HCT116 (cell line): Measurements from ENCODE around the gene WAPL. TPM values are rescaled to one million over a fixed set of nuclear protein-coding genes. Genes with fewer than 3 reads are reported as not detected.

ENCODE experiments used
- CBX3 ChIP-seq: IDR thresholded peaks from 2 replicates; pipeline ENCODE4 v1.6.1; 2012; ENCODE audit warnings: low read depth
- CEBPB ChIP-seq: IDR thresholded peaks from 2 replicates; pipeline ENCODE4 v1.6.1; 2012; ENCODE audit warnings: low read depth
- CTCF ChIP-seq, 3 experiments: fragments of 200-600 bp in 1 of 3; sonication (generic) in 1 of 3; IDR thresholded peaks in 2 of 3; conservative IDR thresholded peaks in 1 of 3; 2 replicates each; pipeline ENCODE4 v1.5.1; 2012 to 2017; ENCODE audit warnings: low read depth in 2 of 3, low read length in 2 of 3, antibody characterized with exemption in 1 of 3, borderline replicate concordance in 1 of 3, control low read depth in 1 of 3, mild to moderate bottlenecking in 1 of 3, mixed read lengths in 1 of 3, mixed run types in 1 of 3, moderate library complexity in 1 of 3; ENCODE audit not compliant: insufficient read depth in 1 of 3
- ELF1 ChIP-seq: IDR thresholded peaks from 2 replicates; pipeline ENCODE4 v1.6.1; 2012; ENCODE audit warnings: low read depth, borderline replicate concordance
- EZH2phosphoT487 ChIP-seq: fragments of 200-600 bp; IDR thresholded peaks from 2 replicates; pipeline ENCODE4 v1.6.1; 2018; ENCODE audit warnings: antibody characterized with exemption, borderline replicate concordance
- FOSL1 ChIP-seq: IDR thresholded peaks from 2 replicates; pipeline ENCODE4 v1.6.1; 2012; ENCODE audit warnings: low read depth
- MAX ChIP-seq: IDR thresholded peaks from 2 replicates; pipeline ENCODE4 v1.6.1; 2012
- SP1 ChIP-seq: IDR thresholded peaks from 2 replicates; pipeline ENCODE4 v1.6.1; 2012; ENCODE audit warnings: low read depth
- YY1 ChIP-seq: IDR thresholded peaks from 2 replicates; pipeline ENCODE4 v1.6.1; 2011; ENCODE audit warnings: low read length, low read depth, moderate library complexity, mild to moderate bottlenecking; ENCODE audit not compliant: insufficient replicate concordance; ENCODE audit errors: extremely low read depth
- ZFX ChIP-seq: fragments of 450-650 bp; IDR thresholded peaks from 2 replicates; pipeline ENCODE4 v1.6.1; 2017
- total RNA-seq: library from RNA; stranded (reverse); gene quantifications from one replicate; pipeline ENCODE4 v1.2.1, GENCODE V29; 2021; ENCODE audit not compliant: unreplicated experiment

The WAPL gene
- total RNA-seq, 1 experiment from 2014 or later, result 37.5 TPM

GRCh38 chr10:86385806-86386205 lies 135.8 kb downstream of the WAPL start (continued):
- TF ChIP-seq CTCF (IDR thresholded peaks at IDR 0.05 in 2 of 3, conservative IDR thresholded peaks at IDR 0.05 in 1 of 3; ENCODE audit: borderline replicate concordance in 1 of 3, insufficient read depth in 1 of 3, low read depth in 2 of 3, low read length in 2 of 3) (no peak), CEBPB (no peak), FOSL1 (no peak), EZH2phosphoT487 (no peak), SP1 (no peak), ELF1 (no peak), CBX3 (no peak), ZFX (no peak), YY1 (no peak), MAX (no peak)
- TF ChIP-seq, all 23 proteins: peak for 0

Other genes with a start within 250 kb of the WAPL start
- gene GRID1, start 155.0 kb downstream of the WAPL start, total RNA-seq, result 5.6 TPM
- not detected for gene OPN4, start 132.8 kb upstream of the WAPL start, total RNA-seq
- 0.20 TPM for gene LDB3, start 146.7 kb upstream of the WAPL start, total RNA-seq
- 42.6 TPM for gene BMPR1A, start 234.8 kb upstream of the WAPL start, total RNA-seq